HL-60 (cell line): Measurements from ENCODE around the gene CHST11.

Experiments used
- DNase-seq, 2 experiments: peaks; one replicate each; pipeline ENCODE4 v3.0.0-alpha.2; 2010 to 2020; ENCODE audit warnings: low read depth in 1 of 2, low spot score in 1 of 2
- H3K27ac ChIP-seq: fragments of 250-450 bp; sonication (Bioruptor Pico); replicated peaks from 2 replicates; pipeline ENCODE4 v1.5.1; 2020; ENCODE audit warnings: mild to moderate bottlenecking, moderate library complexity
- H3K27me3 ChIP-seq: fragments of 250-450 bp; sonication (Bioruptor Pico); 2 replicates; pipeline ENCODE4 v1.5.1; 2021; ENCODE audit warnings: mild to moderate bottlenecking, moderate library complexity; ENCODE audit not compliant: insufficient read depth, poor library complexity, severe bottlenecking
- H3K4me3 ChIP-seq: replicated peaks from 2 replicates; pipeline ENCODE4 v1.5.1; 2011; ENCODE audit warnings: mild to moderate bottlenecking, control low read depth, low read length; ENCODE audit not compliant: insufficient read depth
- CTCF ChIP-seq: IDR thresholded peaks from one replicate; pipeline ENCODE4 v1.5.1; 2011; ENCODE audit warnings: low read length, control low read depth, inconsistent platforms; ENCODE audit not compliant: insufficient read depth
- GABPA ChIP-seq: IDR thresholded peaks from 2 replicates; pipeline ENCODE4 v1.6.1; 2012; ENCODE audit warnings: low read depth
- POLR2AphosphoS5 ChIP-seq: IDR thresholded peaks from 2 replicates; pipeline ENCODE4 v1.6.1; 2012; ENCODE audit warnings: low read depth
- SPI1 ChIP-seq: IDR thresholded peaks from 2 replicates; pipeline ENCODE4 v1.6.1; 2012; ENCODE audit warnings: low read depth, mild to moderate bottlenecking, borderline replicate concordance
- TF ChIP-seq, protein P1 (sequence below): IDR thresholded peaks from 2 replicates; pipeline ENCODE4 v1.6.1; 2012; ENCODE audit warnings: low read depth; ENCODE audit not compliant: insufficient replicate concordance

The CHST11 gene

GRCh38 chr12:104758771-104759170 lies 302.0 kb downstream of the CHST11 start:
- TF ChIP-seq POLR2AphosphoS5 (no peak), GABPA (no peak), SPI1 (no peak), CTCF (no peak)
- TF ChIP-seq, protein P1, sequence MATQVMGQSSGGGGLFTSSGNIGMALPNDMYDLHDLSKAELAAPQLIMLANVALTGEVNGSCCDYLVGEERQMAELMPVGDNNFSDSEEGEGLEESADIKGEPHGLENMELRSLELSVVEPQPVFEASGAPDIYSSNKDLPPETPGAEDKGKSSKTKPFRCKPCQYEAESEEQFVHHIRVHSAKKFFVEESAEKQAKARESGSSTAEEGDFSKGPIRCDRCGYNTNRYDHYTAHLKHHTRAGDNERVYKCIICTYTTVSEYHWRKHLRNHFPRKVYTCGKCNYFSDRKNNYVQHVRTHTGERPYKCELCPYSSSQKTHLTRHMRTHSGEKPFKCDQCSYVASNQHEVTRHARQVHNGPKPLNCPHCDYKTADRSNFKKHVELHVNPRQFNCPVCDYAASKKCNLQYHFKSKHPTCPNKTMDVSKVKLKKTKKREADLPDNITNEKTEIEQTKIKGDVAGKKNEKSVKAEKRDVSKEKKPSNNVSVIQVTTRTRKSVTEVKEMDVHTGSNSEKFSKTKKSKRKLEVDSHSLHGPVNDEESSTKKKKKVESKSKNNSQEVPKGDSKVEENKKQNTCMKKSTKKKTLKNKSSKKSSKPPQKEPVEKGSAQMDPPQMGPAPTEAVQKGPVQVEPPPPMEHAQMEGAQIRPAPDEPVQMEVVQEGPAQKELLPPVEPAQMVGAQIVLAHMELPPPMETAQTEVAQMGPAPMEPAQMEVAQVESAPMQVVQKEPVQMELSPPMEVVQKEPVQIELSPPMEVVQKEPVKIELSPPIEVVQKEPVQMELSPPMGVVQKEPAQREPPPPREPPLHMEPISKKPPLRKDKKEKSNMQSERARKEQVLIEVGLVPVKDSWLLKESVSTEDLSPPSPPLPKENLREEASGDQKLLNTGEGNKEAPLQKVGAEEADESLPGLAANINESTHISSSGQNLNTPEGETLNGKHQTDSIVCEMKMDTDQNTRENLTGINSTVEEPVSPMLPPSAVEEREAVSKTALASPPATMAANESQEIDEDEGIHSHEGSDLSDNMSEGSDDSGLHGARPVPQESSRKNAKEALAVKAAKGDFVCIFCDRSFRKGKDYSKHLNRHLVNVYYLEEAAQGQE, result no peak
- DNase-seq, result no peak
- H3K27me3 ChIP-seq, result no peaks in the 10 kb centered on the region

GRCh38 chr12:104761091-104761490 lies 304.3 kb downstream of the CHST11 start:
- TF ChIP-seq, protein P1, result no peak
- no peaks in the 10 kb centered on the region for H3K27me3 ChIP-seq
- DNase-seq, result no peak
- no peak overlapping the region for H3K27ac ChIP-seq
- no peak overlapping the region for H3K4me3 ChIP-seq

More at GRCh38 chr12:104758771-104759170, 302.0 kb downstream of the CHST11 start:
- Histone ChIP-seq H3K27ac (no peak overlapping the region), H3K4me3 (no peak overlapping the region)

- Histone ChIP-seq H3K27ac (no peak overlapping the region), H3K27me3 (no peaks in the 10 kb centered on the region), H3K4me3 (no peak overlapping the region)
- TF ChIP-seq, protein P1, result no peak
- TF ChIP-seq GABPA (no peak), POLR2AphosphoS5 (no peak), CTCF (no peak), SPI1 (no peak)
- DNase-seq, result no peak
Measured at GRCh38 chr12:104761611-104762010, 304.9 kb downstream of the CHST11 start.
